Measurements from ENCODE around the gene MORN4.
"Not testable (repeated sequence)": the region's sequence is repeated elsewhere in the genome, so short reads cannot be mapped to it uniquely, and the experiment has no call there.

MORN4 gene

GRCh38 chr10:97647556-97647955, 14.3 kb upstream of the MORN4 start:
- Histone ChIP-seq H3K36me3 (ENCODE audit: low read length) (no peaks in the 10 kb centered on the region), H2AFZ (ENCODE audit: low read depth, low read length, severe bottlenecking) (no peak overlapping the region), H3K4me3 (ENCODE audit: insufficient read depth, low read length, poor library complexity, severe bottlenecking) (no peak overlapping the region), H3F3A (ENCODE audit: insufficient read depth) (no peaks in the 10 kb centered on the region), H3K27ac (ENCODE audit: low read depth, low read length) (no peak overlapping the region), H4K20me1 (ENCODE audit: low read depth, low read length) (no peaks in the 10 kb centered on the region), H3K9ac (ENCODE audit: low read length) (no peak overlapping the region), H3K9me2 (replicated peaks; ENCODE audit: insufficient read depth, low read length) (no peaks in the 10 kb centered on the region), H3K79me2 (ENCODE audit: insufficient read depth, low read length) (peaks cover 18% of the 10 kb centered on the region; the same call in 1 of the 2 replicates), H3K27me3 (ENCODE audit: low read length) (no peaks in the 10 kb centered on the region), H3K9me3 (ENCODE audit: insufficient read depth, low read length) (no peaks in the 10 kb centered on the region), H3K4me2 (ENCODE audit: low read depth, low read length, poor library complexity, severe bottlenecking) (no peak overlapping the region)
- no peak for TF ChIP-seq CTCF (IDR thresholded peaks at IDR 0.05; ENCODE audit: insufficient read depth, low read length, poor library complexity, severe bottlenecking)
- no peak for TF ChIP-seq EZH2phosphoT487 (conservative IDR thresholded peaks at IDR 0.05; ENCODE audit: low read length)

GRCh38 chr10:97644936-97645335, 11.6 kb upstream of the MORN4 start:
- Histone ChIP-seq H3K27ac (ENCODE audit: low read depth, low read length) (no peak overlapping the region), H3K4me2 (ENCODE audit: low read depth, low read length, poor library complexity, severe bottlenecking) (no peak overlapping the region), H3K9me2 (replicated peaks; ENCODE audit: insufficient read depth, low read length) (no peaks in the 10 kb centered on the region), H3K9me3 (ENCODE audit: insufficient read depth, low read length) (no peaks in the 10 kb centered on the region), H2AFZ (ENCODE audit: low read depth, low read length, severe bottlenecking) (no peak overlapping the region), H3K4me3 (ENCODE audit: insufficient read depth, low read length, poor library complexity, severe bottlenecking) (no peak overlapping the region), H4K20me1 (ENCODE audit: low read depth, low read length) (no peaks in the 10 kb centered on the region), H3K36me3 (ENCODE audit: low read length) (no peaks in the 10 kb centered on the region), H3F3A (ENCODE audit: insufficient read depth) (no peaks in the 10 kb centered on the region), H3K27me3 (ENCODE audit: low read length) (no peaks in the 10 kb centered on the region), H3K79me2 (ENCODE audit: insufficient read depth, low read length) (peaks cover 27% of the 10 kb centered on the region; the same call in 1 of the 2 replicates), H3K9ac (ENCODE audit: low read length) (no peak overlapping the region)
- TF ChIP-seq EZH2phosphoT487 (conservative IDR thresholded peaks at IDR 0.05; ENCODE audit: low read length) (no peak), CTCF (IDR thresholded peaks at IDR 0.05; ENCODE audit: insufficient read depth, low read length, poor library complexity, severe bottlenecking) (no peak)

- Histone ChIP-seq H3K79me2 (ENCODE audit: insufficient read depth, low read length) (peaks cover 16% of the 10 kb centered on the region; the same call in 1 of the 2 replicates), H3K4me2 (ENCODE audit: low read depth, low read length, poor library complexity, severe bottlenecking) (no peak overlapping the region), H3K9me3 (ENCODE audit: insufficient read depth, low read length) (no peaks in the 10 kb centered on the region), H3K9me2 (replicated peaks; ENCODE audit: insufficient read depth, low read length) (no peaks in the 10 kb centered on the region), H2AFZ (ENCODE audit: low read depth, low read length, severe bottlenecking) (no peak overlapping the region), H3K36me3 (ENCODE audit: low read length) (no peaks in the 10 kb centered on the region), H3K27ac (ENCODE audit: low read depth, low read length) (no peak overlapping the region), H4K20me1 (ENCODE audit: low read depth, low read length) (no peaks in the 10 kb centered on the region), H3K9ac (ENCODE audit: low read length) (no peak overlapping the region), H3K27me3 (ENCODE audit: low read length) (no peaks in the 10 kb centered on the region), H3K4me3 (ENCODE audit: insufficient read depth, low read length, poor library complexity, severe bottlenecking) (no peak overlapping the region), H3F3A (ENCODE audit: insufficient read depth) (no peaks in the 10 kb centered on the region)
- no peak for TF ChIP-seq EZH2phosphoT487 (conservative IDR thresholded peaks at IDR 0.05; ENCODE audit: low read length)
- no peak for TF ChIP-seq CTCF (IDR thresholded peaks at IDR 0.05; ENCODE audit: insufficient read depth, low read length, poor library complexity, severe bottlenecking)
Observed at GRCh38 chr10:97643441-97643985, 10.2 kb upstream of the MORN4 start.

- H3K9me2 ChIP-seq (replicated peaks; ENCODE audit: insufficient read depth, low read length); H3F3A ChIP-seq (ENCODE audit: insufficient read depth); H3K4me2 ChIP-seq (ENCODE audit: low read depth, low read length, poor library complexity, severe bottlenecking): not testable (repeated sequence)
Observed at GRCh38 chr10:97642471-97643159, 9.3 kb upstream of the MORN4 start.

More at GRCh38 chr10:97642471-97643159, 9.3 kb upstream of the MORN4 start:
- H3K27ac ChIP-seq (ENCODE audit: low read depth, low read length); H3K9me3 ChIP-seq (ENCODE audit: insufficient read depth, low read length); H3K9ac ChIP-seq (ENCODE audit: low read length); H2AFZ ChIP-seq (ENCODE audit: low read depth, low read length, severe bottlenecking); H3K4me3 ChIP-seq (ENCODE audit: insufficient read depth, low read length, poor library complexity, severe bottlenecking); H3K27me3 ChIP-seq (ENCODE audit: low read length); H4K20me1 ChIP-seq (ENCODE audit: low read depth, low read length); H3K36me3 ChIP-seq (ENCODE audit: low read length): not testable (repeated sequence)
- H3K79me2 ChIP-seq (ENCODE audit: insufficient read depth, low read length) = peaks cover 11% of the 10 kb centered on the region; the same call in 1 of the 2 replicates
